ENCODE data around the gene CEP104. TPM values are rescaled to one million over a fixed set of nuclear protein-coding genes. Genes with fewer than 3 reads are reported as not detected.

CEP104 gene
- total RNA-seq, 2 donors from 2014 or later = 41.1 to 52.7 TPM

DNA sequence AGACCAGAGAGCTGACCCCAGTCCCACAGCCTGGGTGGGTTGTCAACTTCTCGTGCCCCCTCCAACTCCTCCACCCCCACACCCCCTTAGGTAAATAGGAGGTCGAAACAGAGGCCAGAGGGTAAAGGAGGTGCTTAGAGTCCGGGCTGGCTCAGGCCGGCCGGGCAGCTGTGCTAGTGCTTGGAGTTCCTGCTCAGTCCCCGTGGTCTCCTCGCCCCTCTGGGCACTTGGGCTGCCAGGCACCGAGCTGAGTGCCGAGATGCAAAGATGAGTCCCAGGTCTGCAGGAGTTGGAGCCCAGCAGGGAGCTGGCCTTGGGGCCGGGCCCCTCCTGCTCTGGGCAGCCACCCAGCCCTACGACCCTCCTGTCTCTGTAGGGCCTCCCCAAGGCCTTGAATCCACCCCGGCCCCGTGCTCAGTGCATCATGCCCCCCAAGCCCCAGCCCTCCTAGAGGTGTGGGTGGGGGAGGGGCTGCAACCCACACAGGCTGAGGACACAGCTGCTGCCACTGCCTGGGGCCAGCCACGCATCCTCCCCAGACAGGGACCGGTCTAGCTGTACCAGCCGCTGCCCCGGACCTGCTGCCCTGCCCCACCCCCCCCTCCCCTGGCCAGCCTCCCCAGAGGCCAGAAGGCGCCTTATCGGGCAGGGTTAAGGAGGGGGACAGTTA, 82.6 kb downstream of the CEP104 start:
- Histone ChIP-seq H3K36me3 (no peaks in the 10 kb centered on the region), H3K9me3 (no peaks in the 10 kb centered on the region), H3K4me3 (no peak overlapping the region), H3K27me3 (no peaks in the 10 kb centered on the region), H3K9ac (ENCODE audit: low read depth in 2 of 2, low read length in 2 of 2) (no peak overlapping the region), H3K27ac (no peak overlapping the region), H3K4me1 (peaks cover 11% of the 10 kb centered on the region)
- TF ChIP-seq, protein P1, sequence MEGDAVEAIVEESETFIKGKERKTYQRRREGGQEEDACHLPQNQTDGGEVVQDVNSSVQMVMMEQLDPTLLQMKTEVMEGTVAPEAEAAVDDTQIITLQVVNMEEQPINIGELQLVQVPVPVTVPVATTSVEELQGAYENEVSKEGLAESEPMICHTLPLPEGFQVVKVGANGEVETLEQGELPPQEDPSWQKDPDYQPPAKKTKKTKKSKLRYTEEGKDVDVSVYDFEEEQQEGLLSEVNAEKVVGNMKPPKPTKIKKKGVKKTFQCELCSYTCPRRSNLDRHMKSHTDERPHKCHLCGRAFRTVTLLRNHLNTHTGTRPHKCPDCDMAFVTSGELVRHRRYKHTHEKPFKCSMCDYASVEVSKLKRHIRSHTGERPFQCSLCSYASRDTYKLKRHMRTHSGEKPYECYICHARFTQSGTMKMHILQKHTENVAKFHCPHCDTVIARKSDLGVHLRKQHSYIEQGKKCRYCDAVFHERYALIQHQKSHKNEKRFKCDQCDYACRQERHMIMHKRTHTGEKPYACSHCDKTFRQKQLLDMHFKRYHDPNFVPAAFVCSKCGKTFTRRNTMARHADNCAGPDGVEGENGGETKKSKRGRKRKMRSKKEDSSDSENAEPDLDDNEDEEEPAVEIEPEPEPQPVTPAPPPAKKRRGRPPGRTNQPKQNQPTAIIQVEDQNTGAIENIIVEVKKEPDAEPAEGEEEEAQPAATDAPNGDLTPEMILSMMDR (IDR thresholded peaks at IDR 0.05) = no peak
- no peak for DNase-seq
- intact Hi-C loops (cut with DNase I) = no loop called here

DNA sequence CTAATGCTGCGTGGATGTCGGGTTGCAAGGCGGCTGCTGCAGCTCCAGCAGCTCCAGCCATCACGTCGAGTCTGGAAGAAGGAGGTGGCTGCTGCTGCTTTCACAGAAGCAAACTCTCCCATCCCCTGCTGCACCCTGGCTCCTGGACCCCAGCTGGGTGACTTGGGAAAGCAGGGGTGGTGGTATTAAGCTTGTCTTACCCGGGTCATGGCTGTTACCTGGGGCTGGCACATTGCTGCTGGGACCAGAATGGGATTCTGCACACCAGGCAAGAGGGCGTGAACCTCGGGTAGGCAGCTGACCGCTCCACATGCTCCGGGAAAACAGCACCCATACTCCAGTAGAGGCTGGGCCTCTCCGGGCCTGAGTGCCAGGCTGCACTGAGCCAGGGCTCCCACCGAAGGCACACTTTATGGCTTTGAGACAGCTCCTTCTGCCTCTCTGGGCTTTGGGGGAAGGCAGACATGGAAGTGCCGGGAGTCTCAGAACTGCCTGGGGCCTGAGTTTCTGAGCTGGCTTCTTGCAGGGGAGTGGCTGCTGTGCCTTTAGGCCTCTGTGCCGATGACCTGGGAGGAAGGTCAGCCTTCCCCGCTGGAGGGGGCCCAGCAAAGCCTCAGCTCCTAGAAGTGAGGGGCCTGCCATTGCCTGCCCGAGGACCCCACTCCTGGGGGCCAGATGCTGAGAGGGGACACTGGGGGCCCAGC, 83.3 kb downstream of the CEP104 start:
- no peak for DNase-seq
- H3K27me3 ChIP-seq = no peaks in the 10 kb centered on the region
- no peak overlapping the region for H3K27ac ChIP-seq
- TF ChIP-seq, protein P1 (IDR thresholded peaks at IDR 0.05) = no peak
- intact Hi-C loops (cut with DNase I) = no loop called here
- H3K9me3 ChIP-seq = no peaks in the 10 kb centered on the region
- peak overlapping the region; percentile 56 for H3K4me3 ChIP-seq
- no peak overlapping the region for H3K9ac ChIP-seq (ENCODE audit: low read depth in 2 of 2, low read length in 2 of 2)
- no peaks in the 10 kb centered on the region for H3K36me3 ChIP-seq
- peaks cover 11% of the 10 kb centered on the region for H3K4me1 ChIP-seq

DNA sequence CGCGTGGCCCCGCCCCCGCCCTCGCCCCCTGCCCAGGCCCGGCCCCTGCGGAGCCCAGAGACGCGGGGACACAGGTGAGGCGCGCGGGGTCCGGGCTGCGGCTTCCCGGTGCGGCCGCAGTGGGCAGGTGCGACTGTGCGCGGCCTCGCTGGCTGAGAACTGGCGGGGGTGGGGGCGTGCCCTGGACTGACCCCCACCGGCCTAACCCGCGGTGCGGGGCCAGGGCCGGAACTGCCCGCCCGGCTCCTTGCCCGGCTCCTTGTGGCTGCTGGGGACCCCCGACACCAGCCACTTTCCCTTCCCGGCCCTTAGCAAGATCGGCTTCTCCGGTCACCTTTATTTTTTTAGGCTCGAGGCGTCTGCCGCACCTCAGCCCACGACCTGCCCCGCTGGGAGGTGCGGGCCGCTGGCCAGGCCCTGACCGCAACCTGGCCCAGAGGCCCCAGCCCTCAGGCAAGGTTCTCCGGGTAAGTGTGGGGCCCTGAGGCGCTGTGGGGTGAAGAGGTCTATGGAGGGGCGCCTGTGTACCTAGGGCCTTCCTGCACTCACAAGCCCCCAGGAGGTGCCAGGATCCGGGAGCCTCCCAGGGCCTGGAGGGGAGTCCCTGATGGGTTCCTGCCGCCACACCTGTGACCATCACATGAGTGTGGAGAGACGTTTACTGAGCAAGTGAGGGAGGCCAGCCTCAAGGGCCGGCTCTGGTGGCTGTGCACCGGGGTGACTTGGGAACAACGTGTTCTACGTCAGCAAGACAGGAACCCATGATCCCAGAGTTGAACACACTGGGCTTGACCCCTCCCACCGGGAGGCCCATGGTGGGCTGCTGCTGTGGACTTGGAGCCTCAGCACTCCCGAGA, 84.1 kb downstream of the CEP104 start, which contains the start of gene SMIM1:
SMIM1 (plus strand) TSS at position 35 of the 857 bp plus-strand sequence. CDS start 2,625 bp downstream, outside the sequence.
- DNase-seq = no peak
- Histone ChIP-seq H3K27me3 (no peaks in the 10 kb centered on the region), H3K4me3 (peak within 1 kb of the TSS; percentile 56), H3K4me1 (peaks cover 11% of the 10 kb centered on the region), H3K9ac (ENCODE audit: low read depth in 2 of 2, low read length in 2 of 2) (peak within 1 kb of the TSS; percentile 26 to 76), H3K36me3 (no peaks in the 10 kb centered on the region), H3K9me3 (no peaks in the 10 kb centered on the region), H3K27ac (no peak within 1 kb of the TSS)
- intact Hi-C loops (cut with DNase I) = no loop called here
- TF ChIP-seq, protein P1 (IDR thresholded peaks at IDR 0.05) = no peak

DNA sequence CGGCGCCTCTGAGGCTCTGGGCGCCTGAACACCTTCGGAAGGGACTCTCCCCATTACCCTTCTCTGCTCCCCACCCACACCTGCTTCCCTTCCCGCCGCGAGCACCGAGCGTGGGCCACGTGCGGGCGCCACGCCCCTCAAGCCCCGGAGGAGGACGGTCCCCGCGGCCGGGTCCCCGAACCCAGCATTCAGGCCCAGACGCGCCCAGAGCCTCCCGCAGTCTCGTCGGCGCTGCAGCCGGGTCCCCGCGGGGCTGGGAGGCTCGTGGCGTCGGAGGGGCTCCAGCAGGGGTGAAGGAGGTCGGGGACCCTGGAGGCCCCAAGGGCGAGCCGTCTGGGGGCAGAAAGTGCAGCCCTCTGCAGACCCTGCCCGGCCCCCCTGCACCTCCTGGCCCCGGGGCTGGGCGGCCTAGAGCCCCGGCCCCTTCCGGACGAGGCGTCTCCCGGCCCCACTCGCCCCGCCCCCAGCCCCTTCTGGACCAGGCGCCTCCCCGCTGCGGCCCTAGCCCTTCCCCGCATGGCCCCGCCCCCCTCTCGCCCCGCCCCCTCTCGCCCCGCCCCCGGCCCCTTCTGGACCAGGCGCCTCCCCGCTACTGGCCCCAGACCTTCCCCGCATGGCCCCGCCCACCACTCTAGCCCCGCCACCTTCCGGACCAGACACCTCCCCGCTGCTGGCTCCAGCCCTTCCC, 84.8 kb downstream of the CEP104 start:
- no peaks in the 10 kb centered on the region for H3K36me3 ChIP-seq
- peak overlapping the region in 1 of 2 donors; percentile 61 for H3K9ac ChIP-seq (ENCODE audit: low read depth in 2 of 2, low read length in 2 of 2)
- H3K27ac ChIP-seq = no peak overlapping the region
- H3K4me1 ChIP-seq = peaks cover 11% of the 10 kb centered on the region
- no peaks in the 10 kb centered on the region for H3K27me3 ChIP-seq
- intact Hi-C loops (cut with DNase I) = no loop called here
- no peaks in the 10 kb centered on the region for H3K9me3 ChIP-seq
- TF ChIP-seq, protein P1 (IDR thresholded peaks at IDR 0.05) = no peak
- DNase-seq = peak; percentile 94
- H3K4me3 ChIP-seq = peak overlapping the region; percentile 56

All from colonic mucosa (tissue), 4 donors.